Lower leg skin (tissue), 3 donors: ENCODE data around the gene AKT1S1.
"Not testable (repeated sequence)": the region's sequence is repeated elsewhere in the genome, so short reads cannot be mapped to it uniquely, and the experiment has no call there.

Experiments used
- CTCF ChIP-seq, 3 donors: fragments of 450-650 bp; IDR thresholded peaks; one replicate each; pipeline ENCODE4 v1.5.1; 2016; ENCODE audit warnings: antibody characterized with exemption in 3 of 3, mild to moderate bottlenecking in 3 of 3, moderate library complexity in 2 of 3
- POLR2A ChIP-seq, 2 donors: fragments of 450-650 bp; IDR thresholded peaks; one replicate each; pipeline ENCODE4 v1.6.1; 2016 to 2017; ENCODE audit warnings: antibody characterized with exemption in 2 of 2, mild to moderate bottlenecking in 1 of 2, moderate library complexity in 1 of 2

GRCh38 chr19:49924881-49925210, 47.7 kb upstream of the AKT1S1 start:
- TF ChIP-seq CTCF, POLR2A (IDR thresholded peaks at IDR 0.05): not testable (repeated sequence)
